GM19240 (cell line): ENCODE measurements around the gene PCLAF.

Source experiments
- DNase-seq: peaks from one replicate; pipeline ENCODE4 v3.0.0; 2011; ENCODE audit warnings: low spot score; ENCODE audit not compliant: insufficient read length

The PCLAF gene

DNA sequence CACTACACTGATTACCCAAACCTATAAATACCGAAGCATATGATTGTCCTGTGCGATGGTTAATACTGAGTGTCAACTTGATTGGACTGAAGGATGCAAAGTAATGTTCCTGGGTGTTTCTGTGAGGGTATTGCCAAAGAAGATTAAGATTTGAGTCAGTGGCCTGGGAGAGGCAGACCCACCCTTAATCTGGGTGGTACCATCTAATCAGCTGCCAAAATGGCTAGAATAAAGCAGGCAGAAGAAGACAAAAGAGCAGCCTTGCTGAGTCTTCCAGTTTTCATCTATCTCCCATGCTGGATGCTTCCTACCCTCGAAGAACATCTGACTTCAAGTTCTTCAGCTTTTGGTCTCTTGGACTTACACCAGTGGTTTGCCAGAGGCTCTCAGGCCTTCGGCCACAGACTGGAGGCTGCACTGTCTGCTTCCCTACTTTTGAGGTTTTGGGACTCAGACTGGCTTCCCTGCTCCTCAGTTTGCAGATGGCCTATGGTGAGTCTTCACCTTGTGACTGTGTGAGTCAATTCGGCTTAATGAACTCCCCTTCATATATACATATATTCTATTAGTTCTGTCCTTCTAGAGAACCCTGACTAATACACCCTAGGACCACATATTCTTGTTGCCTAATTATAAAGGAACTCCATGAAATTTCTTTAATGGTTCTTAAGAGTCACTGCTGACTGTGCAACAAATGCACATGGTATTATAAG is 56.9 kb downstream of the PCLAF start:
- DNase-seq: no peak

DNA sequence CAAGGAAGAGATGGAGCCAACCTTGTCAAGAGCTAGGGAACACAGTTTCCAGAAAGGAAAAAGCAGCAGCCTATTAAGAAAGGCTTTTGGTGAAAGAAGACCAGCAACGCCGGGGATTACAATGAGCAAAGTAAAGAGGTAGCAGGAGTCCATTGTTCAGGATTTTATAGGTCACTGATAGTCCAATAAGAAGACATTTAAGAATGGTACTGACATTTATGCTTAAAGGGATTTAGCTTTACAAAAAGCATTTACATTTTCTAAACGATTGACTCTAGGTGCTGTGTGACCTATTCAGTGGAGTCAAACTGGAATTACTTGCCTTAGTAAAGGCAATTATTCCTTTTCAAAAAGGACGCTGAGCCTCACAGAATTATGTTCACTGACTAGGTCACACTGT is 66.0 kb downstream of the PCLAF start:
- DNase-seq: no peak

DNA sequence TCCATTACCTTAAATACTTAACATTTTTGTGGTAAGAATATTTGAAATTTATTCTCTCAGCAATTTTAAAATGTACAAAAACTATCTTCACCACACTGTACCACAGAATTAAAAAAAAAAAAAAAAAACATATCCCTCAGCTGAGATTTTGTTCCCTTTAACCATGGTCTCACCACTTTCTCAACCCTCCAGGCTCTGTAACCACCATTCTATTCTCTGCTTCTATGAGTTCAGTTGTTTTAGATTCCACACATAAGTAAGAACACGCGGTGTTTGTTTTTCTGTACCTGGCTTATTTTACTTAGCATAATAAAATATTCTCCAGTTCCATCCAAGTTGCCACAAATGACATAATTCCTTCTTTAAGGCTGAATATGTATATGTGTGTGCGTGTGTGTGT is 66.8 kb downstream of the PCLAF start:
- DNase-seq: no peak
